Testis (tissue), 2 donors: ENCODE results near the gene MPC1.

Experiments used
- CTCF ChIP-seq, 3 experiments: fragments of 450-650 bp in 2 of 3; fragments of 200-600 bp in 1 of 3; sonication (generic) in 1 of 3; IDR thresholded peaks; one replicate each; pipeline ENCODE4 v1.5.1; 2016 to 2019; ENCODE audit warnings: antibody characterized with exemption in 3 of 3, mild to moderate bottlenecking in 2 of 3, moderate library complexity in 1 of 3
- POLR2A ChIP-seq: fragments of 450-650 bp; IDR thresholded peaks from one replicate; pipeline ENCODE4 v1.6.1; 2017; ENCODE audit warnings: antibody characterized with exemption, mild to moderate bottlenecking, moderate library complexity

- TF ChIP-seq CTCF (IDR thresholded peaks at IDR 0.05) (no peak), POLR2A (no peak)
These were observed 3.6 kb downstream of the MPC1 start for GRCh38 chr6:166379103-166379586.
